A549 (cell line): ENCODE results near the gene ILDR1. TPM values are rescaled to one million over a fixed set of nuclear protein-coding genes. Genes with fewer than 3 reads are reported as not detected.

Experiments used
- ATAC-seq, 2 experiments: fragments of 200-7000 bp in 1 of 2; fragments of >200 bp in 1 of 2; cut with Nextera tagmentation in 1 of 2; cut with Tn5 transposase in 1 of 2; 3 replicates each; pipeline versions ENCODE4 v1.8.0 to v1.9.1; 2018 to 2020; ENCODE audit warnings: mild to moderate bottlenecking in 1 of 2, moderate library complexity in 1 of 2
- CTCF ChIA-PET: fragments of 300-600 bp; sonication (Branson Sonifier 250); formaldehyde crosslinking; extraction: SDS; loops from one replicate; lab custom pipeline; 2021; ENCODE audit warnings: antibody characterized with exemption, inconsistent platforms; lab: Yijun Ruan, JAX
- POLR2A ChIA-PET: fragments of 350-600 bp; formaldehyde crosslinking; extraction: SDS; loops from one replicate; lab custom pipeline; 2021; ENCODE audit warnings: antibody characterized with exemption, inconsistent platforms; lab: Yijun Ruan, JAX
- DNase-seq, 2 experiments: peaks; one replicate each; pipeline versions ENCODE4 v3.0.0 to v3.0.0-alpha.2; 2011 to 2016; ENCODE audit warnings: low read depth in 1 of 2, low spot score in 1 of 2
- FAIRE-seq: peaks from 2 replicates; lab custom pipeline; 2011; peaks lifted over from hg19 to GRCh38; lab: Jason Lieb, UNC
- H3K27ac ChIP-seq, 2 experiments: fragments of >200 bp; sonication (Bioruptor Twin); formaldehyde crosslinking; 3 replicates each; pipeline ENCODE4 v1.5.1; 2016 to 2017
- H3K4me1 ChIP-seq: fragments of >200 bp; sonication (Bioruptor Twin); formaldehyde crosslinking; 3 replicates; pipeline ENCODE4 v1.6.1; 2016
- H3K4me2 ChIP-seq: fragments of >200 bp; sonication (Bioruptor Twin); formaldehyde crosslinking; 3 replicates; pipeline ENCODE4 v1.6.1; 2016
- H3K4me3 ChIP-seq: fragments of >200 bp; sonication (Bioruptor Twin); formaldehyde crosslinking; 3 replicates; pipeline ENCODE4 v1.5.1; 2016
- H3K9me3 ChIP-seq: fragments of >200 bp; sonication (Bioruptor Twin); formaldehyde crosslinking; 3 replicates; pipeline ENCODE4 v1.6.1; 2016
- BHLHE40 ChIP-seq: IDR thresholded peaks from 2 replicates; pipeline ENCODE4 v1.6.1; 2012; ENCODE audit warnings: low read depth, low read length, inconsistent platforms
- CEBPB ChIP-seq, 2 experiments: fragments of >200 bp in 1 of 2; sonication (Bioruptor Twin) in 1 of 2; formaldehyde crosslinking in 1 of 2; IDR thresholded peaks; 2 replicates each; pipeline ENCODE4 v1.6.1; 2012 to 2016
- EHF ChIP-seq: fragments of 250-450 bp; sonication (Bioruptor Pico); IDR thresholded peaks from 2 replicates; pipeline ENCODE4 v1.5.0; 2020; ENCODE audit warnings: mild to moderate bottlenecking
- FOSL2 ChIP-seq, 2 experiments: fragments of 450-650 bp in 1 of 2; fragments of >200 bp in 1 of 2; sonication (Bioruptor Twin) in 1 of 2; formaldehyde crosslinking; IDR thresholded peaks; 2 replicates each; pipeline versions ENCODE4 v1.5.0 to v1.6.1; 2016 to 2020; ENCODE audit warnings: mild to moderate bottlenecking in 1 of 2, moderate library complexity in 1 of 2
- FOXS1 ChIP-seq: fragments of 250-450 bp; sonication (Bioruptor Pico); IDR thresholded peaks from 2 replicates; pipeline ENCODE4 v1.5.0; 2020; ENCODE audit warnings: mild to moderate bottlenecking, moderate library complexity
- HEYL ChIP-seq: fragments of 250-450 bp; sonication (Bioruptor Pico); IDR thresholded peaks from 2 replicates; pipeline ENCODE4 v1.8.0; 2021; ENCODE audit warnings: mild to moderate bottlenecking, moderate library complexity
- HOXA7 ChIP-seq: fragments of 250-450 bp; sonication (Bioruptor Pico); IDR thresholded peaks from 2 replicates; pipeline ENCODE4 v1.5.0; 2020; ENCODE audit warnings: mild to moderate bottlenecking, moderate library complexity
- JUNB ChIP-seq: fragments of >200 bp; sonication (Bioruptor Twin); formaldehyde crosslinking; IDR thresholded peaks from 2 replicates; pipeline ENCODE4 v1.6.1; 2016
- MAFK ChIP-seq: fragments of 450-650 bp; IDR thresholded peaks from 2 replicates; pipeline ENCODE4 v1.6.1; 2014; ENCODE audit not compliant: partially characterized antibody
- MAZ ChIP-seq: fragments of 150-350 bp; IDR thresholded peaks from 2 replicates; pipeline ENCODE4 v1.6.1; 2014; ENCODE audit warnings: antibody characterized with exemption, low read depth, low read length, borderline replicate concordance
- POLR2A ChIP-seq: IDR thresholded peaks from 2 replicates; pipeline ENCODE4 v1.6.1; 2012; ENCODE audit warnings: mild to moderate bottlenecking, low read length
- RARB ChIP-seq: fragments of 250-450 bp; sonication (Bioruptor Pico); IDR thresholded peaks from 2 replicates; pipeline ENCODE4 v1.8.0; 2021; ENCODE audit warnings: mild to moderate bottlenecking, moderate library complexity
- RFX5 ChIP-seq: fragments of 450-650 bp; IDR thresholded peaks from 2 replicates; pipeline ENCODE4 v1.7.1; 2014; ENCODE audit warnings: antibody characterized with exemption, mild to moderate bottlenecking, moderate library complexity
- SREBF2 ChIP-seq: fragments of 450-650 bp; IDR thresholded peaks from 2 replicates; pipeline ENCODE4 v1.6.1; 2014; ENCODE audit warnings: mild to moderate bottlenecking, moderate library complexity
- TP53 ChIP-seq: fragments of 250-450 bp; sonication (Bioruptor Pico); IDR thresholded peaks from 2 replicates; pipeline ENCODE4 v1.5.0; 2021; ENCODE audit warnings: mild to moderate bottlenecking, moderate library complexity
- ZNF302 ChIP-seq: fragments of 250-450 bp; sonication (Bioruptor Pico); IDR thresholded peaks from 2 replicates; pipeline ENCODE4 v1.9.0; 2021; ENCODE audit warnings: inconsistent platforms, mild to moderate bottlenecking, moderate library complexity
- WGBS: methylation state at CpG from one replicate; pipeline ENCODE4 v1.1.6; 2017; ENCODE audit errors: missing lambda C conversion rate; 5-methylcytosine and 5-hydroxymethylcytosine counted together
- polyA plus RNA-seq, 4 experiments: library from polyadenylated mRNA; depleted of rRNA in 3 of 4; stranded (reverse); fragments of >200 nt; fragmentation: RNase III in 1 of 4; extraction: RNeasy Plus Mini Kit Qiagen cat#74134 plus additional on column Dnase treatment in 1 of 4; gene quantifications; 2 replicates in 3 of 4; 3 replicates in 1 of 4; pipeline ENCODE4 v1.2.3, GENCODE V29; 2011 to 2017
- TF ChIP-seq, protein P1 (sequence below): fragments of 250-450 bp; sonication (Bioruptor Pico); IDR thresholded peaks from 2 replicates; pipeline ENCODE4 v1.5.0; 2020; ENCODE audit warnings: low read depth, mild to moderate bottlenecking, moderate library complexity
- TF ChIP-seq, protein P2 (sequence below): fragments of >200 bp; sonication (Bioruptor Twin); formaldehyde crosslinking; IDR thresholded peaks from 3 replicates; pipeline ENCODE4 v1.6.1; 2016
- TF ChIP-seq, protein P3 (sequence below): IDR thresholded peaks from 2 replicates; pipeline ENCODE4 v1.6.1; 2012
- TF ChIP-seq, protein P4 (sequence below): fragments of 450-650 bp; IDR thresholded peaks from 2 replicates; pipeline ENCODE4 v1.6.1; 2014; ENCODE audit warnings: antibody characterized with exemption
- TF ChIP-seq, protein P5 (sequence below): IDR thresholded peaks from 2 replicates; pipeline ENCODE4 v1.6.1; 2012
- TF ChIP-seq, protein P6 (sequence below): fragments of >200 bp; sonication (Bioruptor Twin); formaldehyde crosslinking; IDR thresholded peaks from 2 replicates; pipeline ENCODE4 v1.6.1; 2016
- TF ChIP-seq, protein P7 (sequence below): fragments of 200-600 bp; sonication (generic); IDR thresholded peaks from 2 replicates; pipeline ENCODE4 v1.6.1; 2016; ENCODE audit warnings: antibody characterized with exemption, mild to moderate bottlenecking, moderate library complexity

ILDR1 gene
- polyA plus RNA-seq, 2 of the 4 experiments (the other 2 are of a cell fraction), result not detected

DNA sequence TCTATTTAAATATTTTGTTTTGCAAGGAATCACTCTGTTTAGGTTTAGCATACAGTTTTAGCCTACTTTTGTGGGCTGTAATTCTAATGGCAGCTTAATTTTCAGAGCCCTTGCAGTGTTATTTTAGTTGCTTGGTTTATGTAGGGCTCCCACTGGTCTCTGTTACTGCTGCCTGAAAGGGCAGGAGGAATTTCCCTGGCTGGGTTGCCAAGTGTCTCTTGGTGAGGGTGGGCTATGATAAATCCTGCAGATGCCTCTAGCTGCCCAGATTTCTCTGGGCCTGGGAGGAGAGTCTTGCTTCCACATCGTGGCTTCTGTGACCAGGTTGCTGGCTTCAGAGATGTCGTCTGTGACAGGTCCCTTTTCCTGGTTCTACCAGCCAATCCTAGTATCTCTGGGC, 36.2 kb downstream of the ILDR1 start:
- ChIA-PET CTCF (no interaction called here), POLR2A (no interaction called here)
- H3K4me2 ChIP-seq, result no peak overlapping the region
- TF ChIP-seq CEBPB (IDR thresholded peaks at IDR 0.05) (no peak), ZNF302 (CRISPR knock-in tag) (no peak), JUNB (no peak), RARB (CRISPR knock-in tag) (no peak), EHF (no peak), FOXS1 (no peak), SREBF2 (no peak), RFX5 (no peak), TP53 (no peak), MAZ (no peak), BHLHE40 (no peak), FOSL2 (IDR thresholded peaks at IDR 0.05) (no peak), FOSL2 (CRISPR knock-in tag; IDR thresholded peaks at IDR 0.05) (no peak)
- TF ChIP-seq, protein P1, sequence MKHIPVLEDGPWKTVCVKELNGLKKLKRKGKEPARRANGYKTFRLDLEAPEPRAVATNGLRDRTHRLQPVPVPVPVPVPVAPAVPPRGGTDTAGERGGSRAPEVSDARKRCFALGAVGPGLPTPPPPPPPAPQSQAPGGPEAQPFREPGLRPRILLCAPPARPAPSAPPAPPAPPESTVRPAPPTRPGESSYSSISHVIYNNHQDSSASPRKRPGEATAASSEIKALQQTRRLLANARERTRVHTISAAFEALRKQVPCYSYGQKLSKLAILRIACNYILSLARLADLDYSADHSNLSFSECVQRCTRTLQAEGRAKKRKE (CRISPR knock-in tag), result no peak
- TF ChIP-seq, protein P2, sequence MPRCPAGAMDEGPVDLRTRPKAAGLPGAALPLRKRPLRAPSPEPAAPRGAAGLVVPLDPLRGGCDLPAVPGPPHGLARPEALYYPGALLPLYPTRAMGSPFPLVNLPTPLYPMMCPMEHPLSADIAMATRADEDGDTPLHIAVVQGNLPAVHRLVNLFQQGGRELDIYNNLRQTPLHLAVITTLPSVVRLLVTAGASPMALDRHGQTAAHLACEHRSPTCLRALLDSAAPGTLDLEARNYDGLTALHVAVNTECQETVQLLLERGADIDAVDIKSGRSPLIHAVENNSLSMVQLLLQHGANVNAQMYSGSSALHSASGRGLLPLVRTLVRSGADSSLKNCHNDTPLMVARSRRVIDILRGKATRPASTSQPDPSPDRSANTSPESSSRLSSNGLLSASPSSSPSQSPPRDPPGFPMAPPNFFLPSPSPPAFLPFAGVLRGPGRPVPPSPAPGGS, result no peak
- TF ChIP-seq, protein P3, sequence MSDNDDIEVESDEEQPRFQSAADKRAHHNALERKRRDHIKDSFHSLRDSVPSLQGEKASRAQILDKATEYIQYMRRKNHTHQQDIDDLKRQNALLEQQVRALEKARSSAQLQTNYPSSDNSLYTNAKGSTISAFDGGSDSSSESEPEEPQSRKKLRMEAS, result no peak
- TF ChIP-seq, protein P4, sequence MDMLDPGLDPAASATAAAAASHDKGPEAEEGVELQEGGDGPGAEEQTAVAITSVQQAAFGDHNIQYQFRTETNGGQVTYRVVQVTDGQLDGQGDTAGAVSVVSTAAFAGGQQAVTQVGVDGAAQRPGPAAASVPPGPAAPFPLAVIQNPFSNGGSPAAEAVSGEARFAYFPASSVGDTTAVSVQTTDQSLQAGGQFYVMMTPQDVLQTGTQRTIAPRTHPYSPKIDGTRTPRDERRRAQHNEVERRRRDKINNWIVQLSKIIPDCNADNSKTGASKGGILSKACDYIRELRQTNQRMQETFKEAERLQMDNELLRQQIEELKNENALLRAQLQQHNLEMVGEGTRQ, result no peak
- TF ChIP-seq, protein P5, sequence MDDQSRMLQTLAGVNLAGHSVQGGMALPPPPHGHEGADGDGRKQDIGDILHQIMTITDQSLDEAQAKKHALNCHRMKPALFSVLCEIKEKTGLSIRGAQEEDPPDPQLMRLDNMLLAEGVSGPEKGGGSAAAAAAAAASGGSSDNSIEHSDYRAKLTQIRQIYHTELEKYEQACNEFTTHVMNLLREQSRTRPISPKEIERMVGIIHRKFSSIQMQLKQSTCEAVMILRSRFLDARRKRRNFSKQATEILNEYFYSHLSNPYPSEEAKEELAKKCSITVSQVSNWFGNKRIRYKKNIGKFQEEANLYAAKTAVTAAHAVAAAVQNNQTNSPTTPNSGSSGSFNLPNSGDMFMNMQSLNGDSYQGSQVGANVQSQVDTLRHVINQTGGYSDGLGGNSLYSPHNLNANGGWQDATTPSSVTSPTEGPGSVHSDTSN, result no peak
- ATAC-seq (no peak), FAIRE-seq (no peak), DNase-seq (no peak)
- no peak overlapping the region for H3K4me3 ChIP-seq
- peaks cover 7% of the 10 kb centered on the region; the same call in 1 of the 3 replicates for H3K9me3 ChIP-seq
- no peaks in the 10 kb centered on the region for H3K4me1 ChIP-seq
- 9% methylated on average over 2 of the region's 2 CpGs for WGBS
- H3K27ac ChIP-seq, result no peak overlapping the region

DNA sequence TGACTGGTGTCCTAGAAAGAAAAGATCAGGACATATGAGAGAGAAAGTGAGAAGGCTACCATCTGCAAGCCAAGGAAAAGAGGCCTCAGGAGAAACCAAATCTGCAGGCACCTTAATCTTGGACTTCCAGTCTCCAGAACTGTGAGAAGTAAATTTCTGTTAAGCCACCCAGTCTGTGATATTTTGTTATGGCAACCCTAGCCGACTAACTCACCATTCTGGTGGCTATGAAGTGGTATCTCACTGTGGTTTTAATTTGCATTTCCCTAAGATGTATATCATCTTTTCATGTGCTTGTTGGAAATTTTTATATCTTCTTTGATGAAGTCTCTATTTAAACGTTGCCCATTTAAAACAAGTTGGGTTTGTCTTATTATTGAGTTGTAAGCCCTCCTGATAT, 40.6 kb downstream of the ILDR1 start:
- ATAC-seq (no peak), DNase-seq (no peak), FAIRE-seq (no peak)
- CTCF ChIA-PET, result no interaction called here
- H3K4me3 ChIP-seq, result no peak overlapping the region
- POLR2A ChIA-PET, result no interaction called here
- H3K4me1 ChIP-seq, result peaks cover 10% of the 10 kb centered on the region; the same call in 2 of the 3 replicates
- H3K4me2 ChIP-seq, result no peak overlapping the region
- 54% methylated on average over 2 of the region's 2 CpGs for WGBS
- peaks cover 7% of the 10 kb centered on the region; the same call in 1 of the 3 replicates for H3K9me3 ChIP-seq
- no peak overlapping the region for H3K27ac ChIP-seq
- no peak for TF ChIP-seq HOXA7 (CRISPR knock-in tag)
- TF ChIP-seq, protein P6, sequence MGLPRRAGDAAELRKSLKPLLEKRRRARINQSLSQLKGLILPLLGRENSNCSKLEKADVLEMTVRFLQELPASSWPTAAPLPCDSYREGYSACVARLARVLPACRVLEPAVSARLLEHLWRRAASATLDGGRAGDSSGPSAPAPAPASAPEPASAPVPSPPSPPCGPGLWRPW, result no peak
- no peak for TF ChIP-seq MAFK
- TF ChIP-seq HEYL, result no peak
- no peak for TF ChIP-seq POLR2A
- TF ChIP-seq, protein P7, sequence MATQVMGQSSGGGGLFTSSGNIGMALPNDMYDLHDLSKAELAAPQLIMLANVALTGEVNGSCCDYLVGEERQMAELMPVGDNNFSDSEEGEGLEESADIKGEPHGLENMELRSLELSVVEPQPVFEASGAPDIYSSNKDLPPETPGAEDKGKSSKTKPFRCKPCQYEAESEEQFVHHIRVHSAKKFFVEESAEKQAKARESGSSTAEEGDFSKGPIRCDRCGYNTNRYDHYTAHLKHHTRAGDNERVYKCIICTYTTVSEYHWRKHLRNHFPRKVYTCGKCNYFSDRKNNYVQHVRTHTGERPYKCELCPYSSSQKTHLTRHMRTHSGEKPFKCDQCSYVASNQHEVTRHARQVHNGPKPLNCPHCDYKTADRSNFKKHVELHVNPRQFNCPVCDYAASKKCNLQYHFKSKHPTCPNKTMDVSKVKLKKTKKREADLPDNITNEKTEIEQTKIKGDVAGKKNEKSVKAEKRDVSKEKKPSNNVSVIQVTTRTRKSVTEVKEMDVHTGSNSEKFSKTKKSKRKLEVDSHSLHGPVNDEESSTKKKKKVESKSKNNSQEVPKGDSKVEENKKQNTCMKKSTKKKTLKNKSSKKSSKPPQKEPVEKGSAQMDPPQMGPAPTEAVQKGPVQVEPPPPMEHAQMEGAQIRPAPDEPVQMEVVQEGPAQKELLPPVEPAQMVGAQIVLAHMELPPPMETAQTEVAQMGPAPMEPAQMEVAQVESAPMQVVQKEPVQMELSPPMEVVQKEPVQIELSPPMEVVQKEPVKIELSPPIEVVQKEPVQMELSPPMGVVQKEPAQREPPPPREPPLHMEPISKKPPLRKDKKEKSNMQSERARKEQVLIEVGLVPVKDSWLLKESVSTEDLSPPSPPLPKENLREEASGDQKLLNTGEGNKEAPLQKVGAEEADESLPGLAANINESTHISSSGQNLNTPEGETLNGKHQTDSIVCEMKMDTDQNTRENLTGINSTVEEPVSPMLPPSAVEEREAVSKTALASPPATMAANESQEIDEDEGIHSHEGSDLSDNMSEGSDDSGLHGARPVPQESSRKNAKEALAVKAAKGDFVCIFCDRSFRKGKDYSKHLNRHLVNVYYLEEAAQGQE, result no peak
